ENCODE measurements around the gene MRGPRX2. TPM values are rescaled to one million over a fixed set of nuclear protein-coding genes. Genes with fewer than 3 reads are reported as not detected.

The MRGPRX2 gene
- total and polyA plus RNA-seq, 10 of the 15 experiments (the other 5 are each of a cell fraction or from before 2014, with no cell fraction given) = 0.03 to 0.11 TPM; not detected in 8

DNA sequence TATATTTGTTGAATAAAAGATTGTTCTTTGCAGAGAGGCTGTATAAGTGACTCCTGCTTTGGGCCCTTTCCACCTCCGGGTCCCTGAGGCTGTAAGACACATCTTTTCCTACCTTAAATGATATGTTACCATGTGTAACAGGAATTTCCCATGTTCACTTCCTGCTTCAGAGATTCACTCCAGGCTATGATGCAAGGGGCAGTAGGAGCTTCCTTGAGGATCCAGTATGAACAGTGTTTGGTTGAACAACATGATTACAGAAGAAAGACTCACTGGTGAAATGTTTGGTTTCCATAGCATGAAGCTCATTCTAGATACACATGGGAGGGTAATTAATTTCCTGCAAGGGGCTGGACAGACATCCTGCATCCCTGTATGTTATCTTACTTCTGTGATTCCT, 30.8 kb upstream of the MRGPRX2 start:
- RAD21 ChIA-PET (ENCODE audit: unreplicated experiment) = interaction anchor here (0.6 kb wide), 1 partner anchor 25 kb away, joined by 3 read pairs; no protein-coding TSS in a partner anchor
- 84% methylated on average over 1 of the region's 1 CpG for WGBS (ENCODE audit: insufficient coverage, insufficient replicate concordance, low lambda C conversion rate, missing lambda C conversion rate)
- no peak overlapping the region for H3K4me2 ChIP-seq (ENCODE audit: control insufficient read depth, insufficient read depth)
- no peaks in the 10 kb centered on the region for H4K20me1 ChIP-seq (ENCODE audit: control insufficient read depth, insufficient read depth)
- no TSS peak for BruUV-seq (replicated peaks)
- H3K79me2 ChIP-seq (ENCODE audit: control insufficient read depth, insufficient read depth, low read length) = no peaks in the 10 kb centered on the region
- H3K27me3 ChIP-seq (replicated peaks in 1 of 2; ENCODE audit: control insufficient read depth in 2 of 2, insufficient read depth in 2 of 2, low read length in 1 of 2) = no peaks in the 10 kb centered on the region
- H3K27ac ChIP-seq (ENCODE audit: control insufficient read depth, insufficient read depth) = no peak overlapping the region
- intact Hi-C loops (cut with micrococcal nuclease; ENCODE audit: unreplicated experiment) (no loop called here), in situ Hi-C loops (cut with MboI) (no loop called here)
- SMC1A ChIA-PET (ENCODE audit: uncharacterized antibody, unreplicated experiment) = no interaction called here
- H3K4me3 ChIP-seq = no peak overlapping the region
- FAIRE-seq = no peak
- no peaks in the 10 kb centered on the region for H3K36me3 ChIP-seq (ENCODE audit: control insufficient read depth in 2 of 2, insufficient read depth in 2 of 2, low read length in 1 of 2)
- no peak for TF ChIP-seq FOS (IDR thresholded peaks at IDR 0.05; ENCODE audit: borderline replicate concordance, extremely low read depth, insufficient read length)
- no peak for TF ChIP-seq ZNF217 (IDR thresholded peaks at IDR 0.05)
- no peak for TF ChIP-seq GATAD2B (conservative IDR thresholded peaks at IDR 0.05; ENCODE audit: low read depth)
- TF ChIP-seq FOXM1 (IDR thresholded peaks at IDR 0.05; ENCODE audit: low read depth, low read length) = no peak
- no peak for TF ChIP-seq PML (IDR thresholded peaks at IDR 0.05; ENCODE audit: low read length)
- no peak for TF ChIP-seq SREBF2 (IDR thresholded peaks at IDR 0.05; ENCODE audit: low read length)
- TF ChIP-seq MTA3 (IDR thresholded peaks at IDR 0.05; ENCODE audit: borderline replicate concordance, low read length) = no peak
- no peak for TF ChIP-seq CREB1 (IDR thresholded peaks at IDR 0.05; ENCODE audit: low read depth)
- no peak for TF ChIP-seq BACH1 (IDR thresholded peaks at IDR 0.05; ENCODE audit: borderline replicate concordance)
- no peak for TF ChIP-seq LARP7 (IDR thresholded peaks at IDR 0.05)
- TF ChIP-seq, protein P1, sequence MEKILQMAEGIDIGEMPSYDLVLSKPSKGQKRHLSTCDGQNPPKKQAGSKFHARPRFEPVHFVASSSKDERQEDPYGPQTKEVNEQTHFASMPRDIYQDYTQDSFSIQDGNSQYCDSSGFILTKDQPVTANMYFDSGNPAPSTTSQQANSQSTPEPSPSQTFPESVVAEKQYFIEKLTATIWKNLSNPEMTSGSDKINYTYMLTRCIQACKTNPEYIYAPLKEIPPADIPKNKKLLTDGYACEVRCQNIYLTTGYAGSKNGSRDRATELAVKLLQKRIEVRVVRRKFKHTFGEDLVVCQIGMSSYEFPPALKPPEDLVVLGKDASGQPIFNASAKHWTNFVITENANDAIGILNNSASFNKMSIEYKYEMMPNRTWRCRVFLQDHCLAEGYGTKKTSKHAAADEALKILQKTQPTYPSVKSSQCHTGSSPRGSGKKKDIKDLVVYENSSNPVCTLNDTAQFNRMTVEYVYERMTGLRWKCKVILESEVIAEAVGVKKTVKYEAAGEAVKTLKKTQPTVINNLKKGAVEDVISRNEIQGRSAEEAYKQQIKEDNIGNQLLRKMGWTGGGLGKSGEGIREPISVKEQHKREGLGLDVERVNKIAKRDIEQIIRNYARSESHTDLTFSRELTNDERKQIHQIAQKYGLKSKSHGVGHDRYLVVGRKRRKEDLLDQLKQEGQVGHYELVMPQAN (conservative IDR thresholded peaks at IDR 0.05) = no peak
- DNase-seq (ENCODE audit: low read depth, low spot score) = no peak
- CTCF ChIA-PET = interaction anchor here (3.3 kb wide), 1 partner anchor 15 kb away, joined by 13 read pairs; no protein-coding TSS in a partner anchor
- no peak for ATAC-seq
- H3K9me3 ChIP-seq (replicated peaks; ENCODE audit: control insufficient read depth, insufficient read depth, low read length) = no peaks in the 10 kb centered on the region
- no peaks in the 10 kb centered on the region for H3K4me1 ChIP-seq (ENCODE audit: control insufficient read depth, insufficient read depth, low read length)
- POLR2A ChIA-PET = no interaction called here
- no peak overlapping the region for H2AFZ ChIP-seq (ENCODE audit: control insufficient read depth, low read depth, low read length)
- H3K9ac ChIP-seq (ENCODE audit: control insufficient read depth, insufficient read depth, low read length) = no peak overlapping the region

Measured in GM12878 (cell line).